Ascending aorta (tissue), 2 donors: Measurements from ENCODE around the gene ARAP1. TPM values are rescaled to one million over a fixed set of nuclear protein-coding genes. Genes with fewer than 3 reads are reported as not detected.

Source experiments
- DNase-seq, 2 donors: peaks; one replicate each; pipeline ENCODE4 v3.0.0-alpha.2; 2019; ENCODE audit warnings: low spot score in 2 of 2
- H3K27ac ChIP-seq, 2 donors: fragments of 200-600 bp; sonication (generic); one replicate each; pipeline ENCODE4 v1.5.1; 2016 to 2017; ENCODE audit warnings: mild to moderate bottlenecking in 1 of 2
- H3K27me3 ChIP-seq: fragments of 200-600 bp; sonication (generic); one replicate; pipeline ENCODE4 v1.5.1; 2017
- H3K36me3 ChIP-seq, 2 donors: fragments of 200-600 bp; sonication (generic); one replicate each; pipeline ENCODE4 v1.5.1; 2016
- H3K4me1 ChIP-seq, 2 donors: fragments of 200-600 bp; sonication (generic); one replicate each; pipeline ENCODE4 v1.5.1; 2016 to 2017; ENCODE audit warnings: mild to moderate bottlenecking in 1 of 2
- H3K4me3 ChIP-seq, 2 donors: fragments of 200-600 bp; sonication (generic); one replicate each; pipeline ENCODE4 v1.5.1; 2016 to 2017; ENCODE audit warnings: mild to moderate bottlenecking in 1 of 2
- H3K9me3 ChIP-seq, 2 donors: fragments of 200-600 bp; sonication (generic); one replicate each; pipeline ENCODE4 v1.5.1; 2016
- CTCF ChIP-seq, 3 experiments: fragments of 200-600 bp in 2 of 3; fragments of 450-650 bp in 1 of 3; sonication (generic) in 2 of 3; IDR thresholded peaks; one replicate each; pipeline ENCODE4 v1.5.1; 2016 to 2019; ENCODE audit warnings: antibody characterized with exemption in 3 of 3, mild to moderate bottlenecking in 1 of 3, moderate library complexity in 1 of 3
- intact Hi-C: fragments of 100-400 bp; cut with DNase I; formaldehyde crosslinking; loops from one replicate; pipeline ENCODE4 v1.15.1; 2023
- total RNA-seq: library from RNA; depleted of rRNA; stranded (reverse); fragments of >200 nt; gene quantifications from one replicate; pipeline ENCODE4 v1.1.0, GENCODE V29; 2016

ARAP1 gene
- total RNA-seq, 1 donor from 2014 or later = 238 TPM

GRCh38 chr11:72642043-72642883 lies 109.9 kb downstream of the ARAP1 start:
- H3K27ac ChIP-seq = peak overlapping the region in 1 of 2 donors; percentile 35
- intact Hi-C loops = loop anchor here (5.0 kb wide), 1 partner anchor 170 kb away; no protein-coding TSS in a partner anchor
- TF ChIP-seq CTCF (IDR thresholded peaks at IDR 0.05) = no peak
- peaks cover 9% of the 10 kb centered on the region for H3K27me3 ChIP-seq
- no peaks in the 10 kb centered on the region for H3K36me3 ChIP-seq
- peaks cover 3 to 5% of the 10 kb centered on the region in 2 donors for H3K4me1 ChIP-seq
- H3K4me3 ChIP-seq = peak overlapping the region; percentile 62 to 75
- no peaks in the 10 kb centered on the region for H3K9me3 ChIP-seq
- peak in 1 of 2 donors; percentile 71 for DNase-seq

GRCh38 chr11:72641522-72642042 lies 110.6 kb downstream of the ARAP1 start:
- TF ChIP-seq CTCF (IDR thresholded peaks at IDR 0.05) = no peak
- Histone ChIP-seq H3K4me3 (peak overlapping the region; percentile 62 to 75), H3K9me3 (no peaks in the 10 kb centered on the region), H3K4me1 (peaks cover 3 to 5% of the 10 kb centered on the region in 2 donors), H3K36me3 (no peaks in the 10 kb centered on the region), H3K27ac (no peak overlapping the region), H3K27me3 (peaks cover 9% of the 10 kb centered on the region)
- DNase-seq = no peak
- intact Hi-C loops = loop anchor here (5.0 kb wide), 1 partner anchor 169 kb away; no protein-coding TSS in a partner anchor

- Histone ChIP-seq H3K9me3 (no peaks in the 10 kb centered on the region), H3K27ac (no peak overlapping the region), H3K4me3 (no peak overlapping the region), H3K36me3 (no peaks in the 10 kb centered on the region), H3K27me3 (peaks cover 9% of the 10 kb centered on the region), H3K4me1 (peaks cover 3 to 5% of the 10 kb centered on the region in 2 donors)
- no peak for TF ChIP-seq CTCF (IDR thresholded peaks at IDR 0.05)
- DNase-seq = no peak
- intact Hi-C loops = loop anchor here (5.0 kb wide), 1 partner anchor 167 kb away; no protein-coding TSS in a partner anchor
Measured at GRCh38 chr11:72639502-72640375, 112.5 kb downstream of the ARAP1 start.

- no peaks in the 10 kb centered on the region for H3K36me3 ChIP-seq
- H3K9me3 ChIP-seq = no peaks in the 10 kb centered on the region
- H3K27ac ChIP-seq = no peak overlapping the region
- peaks cover 9% of the 10 kb centered on the region for H3K27me3 ChIP-seq
- no peak for TF ChIP-seq CTCF (IDR thresholded peaks at IDR 0.05)
- DNase-seq = no peak
- H3K4me3 ChIP-seq = no peak overlapping the region
- H3K4me1 ChIP-seq = no peaks in the 10 kb centered on the region
- intact Hi-C loops = no loop called here
Measured at GRCh38 chr11:72637926-72638325, 114.3 kb downstream of the ARAP1 start.

GRCh38 chr11:72637198-72637597 lies 115.0 kb downstream of the ARAP1 start:
- intact Hi-C loops = no loop called here
- H3K9me3 ChIP-seq = no peaks in the 10 kb centered on the region
- H3K27me3 ChIP-seq = peaks cover 9% of the 10 kb centered on the region
- DNase-seq = no peak
- H3K36me3 ChIP-seq = no peaks in the 10 kb centered on the region
- H3K4me3 ChIP-seq = no peak overlapping the region
- no peak for TF ChIP-seq CTCF (IDR thresholded peaks at IDR 0.05)
- H3K4me1 ChIP-seq = no peaks in the 10 kb centered on the region
- no peak overlapping the region for H3K27ac ChIP-seq
